Putamen (tissue), 1 donor: ENCODE measurements around the gene ADGRD2.

Source experiments
- DNase-seq: peaks from one replicate; pipeline ENCODE4 v3.0.0-alpha.2; 2016; ENCODE audit warnings: low spot score

Gene ADGRD2

DNA sequence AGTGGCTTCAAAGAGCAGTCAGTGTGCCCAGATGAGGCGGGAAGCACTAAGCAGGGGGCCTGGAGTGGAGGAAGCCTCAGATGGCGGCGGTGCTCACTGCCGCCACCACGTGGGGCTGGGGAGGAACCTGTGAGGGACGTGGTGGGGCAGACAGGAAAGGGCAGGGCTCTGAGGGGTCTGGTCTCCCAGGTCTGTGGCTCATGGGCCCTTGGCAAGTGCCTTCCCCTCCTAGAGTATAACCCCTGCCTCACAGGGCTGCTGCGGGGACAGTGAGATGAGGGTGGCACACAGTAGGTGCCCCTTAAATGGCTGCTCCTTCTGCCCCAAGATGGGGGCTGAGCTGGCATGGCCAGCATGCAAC is 30.4 kb downstream of the ADGRD2 start:
- no peak for DNase-seq

DNA sequence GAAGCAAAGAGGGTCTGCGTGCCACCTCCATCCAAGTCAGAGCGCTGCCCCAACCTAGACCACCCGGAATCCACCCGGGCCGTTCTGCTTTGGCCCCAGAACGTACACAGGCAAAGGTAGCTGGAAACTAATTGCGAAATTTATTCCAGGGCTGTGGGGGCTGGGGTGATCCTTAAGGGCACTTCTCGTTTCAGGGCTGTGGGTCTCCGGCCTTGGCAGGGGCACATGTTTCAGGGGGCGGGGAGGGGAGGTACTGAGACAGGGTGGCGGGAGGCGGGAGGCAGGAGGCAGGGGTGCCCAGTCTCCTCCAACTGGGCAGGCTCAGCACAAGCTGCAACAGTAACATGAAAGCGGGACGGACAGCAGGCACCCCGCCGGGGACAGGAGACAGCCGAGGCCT is 30.9 kb downstream of the ADGRD2 start:
- DNase-seq: no peak

DNA sequence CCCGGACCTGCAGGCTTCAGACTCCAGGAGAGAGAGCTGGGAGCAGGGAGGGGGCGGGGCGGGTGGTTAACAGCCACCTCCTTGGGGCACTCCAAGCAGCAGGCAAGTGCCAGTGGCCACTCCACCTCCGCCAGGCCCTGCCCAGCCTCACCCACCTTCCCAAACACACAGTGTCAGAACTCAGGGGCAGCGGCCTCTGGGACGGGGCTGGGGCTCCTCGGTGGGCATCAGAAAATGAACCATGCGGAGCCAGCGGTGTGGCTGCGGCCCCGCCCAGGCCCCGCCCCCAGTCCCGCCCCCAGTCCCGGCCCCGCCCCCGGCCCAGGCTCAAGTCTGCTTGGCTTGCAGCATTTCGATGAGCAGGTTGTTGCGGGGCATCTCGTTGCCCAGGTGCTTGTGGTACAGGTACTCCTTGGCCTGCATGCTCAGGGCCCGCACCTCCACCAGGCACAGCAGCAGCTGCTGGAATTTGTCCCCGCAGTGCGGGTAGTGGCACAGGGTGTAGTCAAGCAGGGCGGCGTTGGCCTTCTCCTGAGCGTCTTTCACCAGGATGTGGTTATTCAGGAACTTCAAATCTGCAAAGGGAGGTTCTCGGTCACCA is 32.3 kb downstream of the ADGRD2 start:
- DNase-seq: no peak

DNA sequence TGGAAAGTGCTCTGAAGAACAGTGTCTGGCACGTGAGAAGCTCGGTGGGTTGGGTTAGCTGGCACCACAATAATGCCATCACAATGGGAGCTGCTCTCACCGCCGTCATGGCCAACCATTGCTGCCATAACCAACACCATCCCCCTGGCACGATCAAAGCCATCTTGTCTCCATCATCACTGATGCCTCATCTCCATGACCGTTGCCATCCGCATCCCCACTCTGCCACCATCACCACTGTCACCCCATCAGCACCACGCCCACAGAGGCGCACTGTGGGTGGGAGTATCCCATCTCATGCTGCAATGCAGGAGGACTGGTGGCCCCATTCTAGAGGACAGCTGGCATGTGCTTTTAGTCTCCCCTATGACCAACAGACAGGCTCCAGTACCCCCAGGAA is 33.2 kb downstream of the ADGRD2 start:
- no peak for DNase-seq

DNA sequence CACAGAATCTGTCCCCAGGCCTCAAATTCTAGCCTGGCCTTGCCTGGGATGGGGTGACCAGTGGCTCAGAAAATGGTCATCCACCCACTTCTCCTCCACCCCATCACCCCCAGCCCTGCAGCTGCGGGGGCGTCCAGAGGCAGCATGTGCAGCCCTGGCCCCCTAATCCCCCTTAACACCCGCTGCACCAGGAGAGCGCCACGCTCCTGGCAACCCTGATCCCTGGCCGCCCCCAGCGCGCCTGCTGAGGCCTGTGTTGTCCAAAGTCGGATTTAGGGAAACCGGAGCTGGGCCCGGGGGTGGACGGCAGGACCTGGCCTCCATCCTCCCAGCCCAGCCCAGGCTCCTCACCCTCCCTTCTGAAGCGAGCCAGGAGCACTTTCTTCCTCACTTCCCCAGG is 35.0 kb downstream of the ADGRD2 start:
- DNase-seq: no peak

DNA sequence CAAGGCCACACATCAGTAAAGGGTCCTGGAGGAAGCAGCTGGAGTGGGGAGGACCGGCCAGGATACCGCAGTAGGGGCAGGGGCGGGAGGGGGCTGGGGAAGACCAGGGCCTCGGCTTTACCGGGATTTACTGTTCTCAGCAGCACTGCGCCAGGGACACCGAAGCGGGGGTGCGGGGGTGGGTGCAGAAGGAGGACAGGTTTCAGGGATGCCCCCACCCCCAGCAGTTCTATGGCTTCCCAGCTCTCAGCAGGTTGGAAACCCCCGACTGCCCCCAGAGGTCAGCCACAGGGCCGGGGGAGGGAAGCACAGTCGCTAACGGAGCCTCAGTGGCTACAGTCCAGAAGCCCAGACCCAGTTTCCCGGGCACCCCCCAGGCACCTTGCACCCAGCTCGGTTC is 35.7 kb downstream of the ADGRD2 start:
- DNase-seq: no peak

DNA sequence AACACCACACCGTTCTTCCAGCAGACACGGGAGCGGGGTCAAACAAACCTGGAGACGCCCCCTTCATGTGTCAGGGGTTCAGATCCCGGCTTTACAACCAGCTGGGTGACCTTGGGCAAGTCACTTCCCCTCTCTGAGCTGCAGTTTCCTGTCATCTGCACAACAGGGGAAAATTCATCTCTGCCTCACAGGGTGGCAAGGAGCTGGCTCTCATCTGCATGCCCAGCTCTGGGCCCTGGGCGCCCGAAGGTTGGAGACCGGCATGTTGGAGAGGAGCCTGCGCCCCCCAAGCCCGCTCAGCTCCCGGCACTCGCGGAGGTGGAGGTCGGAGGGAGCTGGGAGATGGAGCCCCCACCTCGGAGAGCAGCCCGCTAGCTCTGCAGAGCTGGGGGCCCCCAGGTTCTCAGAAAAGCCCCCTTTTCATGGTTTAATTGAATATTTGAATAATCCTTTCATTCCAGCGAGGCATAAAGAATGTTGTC is 36.6 kb downstream of the ADGRD2 start:
- no peak for DNase-seq

DNA sequence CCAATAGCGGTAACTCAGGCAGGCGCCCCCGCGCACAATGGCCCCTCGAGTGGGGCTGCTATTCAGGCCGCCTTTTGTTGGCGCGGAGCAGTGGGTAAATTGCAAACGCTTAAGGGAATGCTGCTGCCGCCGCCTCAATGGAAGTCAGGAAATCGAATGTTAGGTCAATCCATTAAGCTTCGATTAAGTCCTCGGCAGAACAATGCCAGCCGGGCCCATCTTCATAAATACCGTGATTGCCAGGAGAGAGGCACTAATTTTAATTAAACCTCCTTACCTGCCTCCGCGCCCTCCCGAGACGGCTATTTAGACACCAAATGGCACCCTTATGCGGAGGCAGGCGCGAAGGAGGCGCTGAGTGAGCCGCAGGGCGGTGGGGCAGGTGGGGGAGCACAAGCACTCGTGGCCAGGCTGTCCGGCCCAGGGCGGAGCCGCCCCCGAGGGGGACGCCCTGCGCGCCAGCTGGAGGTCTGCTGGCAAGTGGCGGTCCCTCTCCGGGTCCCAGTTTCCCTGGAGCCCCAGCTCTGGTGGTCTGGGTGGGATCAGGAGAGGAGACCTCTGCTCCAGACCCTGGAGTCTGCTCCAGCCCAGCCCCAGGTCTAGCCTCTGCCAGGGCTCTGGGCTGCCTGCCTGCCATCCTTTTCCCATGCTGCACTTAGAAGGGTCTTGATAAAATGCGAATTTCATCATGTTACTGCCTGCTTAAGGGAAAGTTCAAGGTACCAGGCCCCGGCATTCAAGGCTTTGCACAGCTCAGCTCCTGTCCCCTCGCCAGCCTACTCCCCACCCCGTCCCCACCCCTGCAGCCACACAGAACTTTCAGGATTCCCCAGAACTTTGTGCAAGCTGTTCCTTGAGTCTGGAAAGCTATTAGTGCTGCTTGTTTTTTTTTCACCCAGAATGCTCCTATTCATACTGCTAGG is 37.3 kb downstream of the ADGRD2 start:
- DNase-seq: no peak

DNA sequence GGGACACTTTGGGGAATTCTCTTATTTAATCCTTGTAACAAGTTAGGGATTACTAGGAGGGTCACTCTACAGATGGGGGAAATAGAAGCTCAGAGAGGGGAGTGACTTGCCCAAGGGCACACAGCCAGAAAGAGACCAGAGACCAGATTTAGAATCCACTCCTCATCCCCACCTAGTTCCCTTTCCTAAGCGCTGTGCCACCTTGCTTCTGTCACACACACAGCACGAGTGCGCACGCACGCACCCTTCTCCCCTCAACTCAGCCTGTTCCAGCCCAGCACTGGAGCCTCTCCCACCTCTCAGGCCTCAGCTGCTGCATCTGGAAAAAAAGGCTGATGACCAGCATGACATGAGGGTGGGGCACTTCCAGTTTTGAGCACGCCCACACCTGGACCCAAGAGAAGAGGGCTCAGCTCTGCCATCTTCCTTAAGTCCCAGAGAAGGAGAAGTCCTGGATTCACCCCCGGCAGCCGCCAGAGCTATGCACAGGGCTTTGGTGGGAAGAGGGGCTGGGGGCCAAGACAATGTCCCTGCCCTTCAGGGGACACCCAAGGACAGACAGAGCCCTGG is 38.5 kb downstream of the ADGRD2 start:
- DNase-seq: no peak

DNA sequence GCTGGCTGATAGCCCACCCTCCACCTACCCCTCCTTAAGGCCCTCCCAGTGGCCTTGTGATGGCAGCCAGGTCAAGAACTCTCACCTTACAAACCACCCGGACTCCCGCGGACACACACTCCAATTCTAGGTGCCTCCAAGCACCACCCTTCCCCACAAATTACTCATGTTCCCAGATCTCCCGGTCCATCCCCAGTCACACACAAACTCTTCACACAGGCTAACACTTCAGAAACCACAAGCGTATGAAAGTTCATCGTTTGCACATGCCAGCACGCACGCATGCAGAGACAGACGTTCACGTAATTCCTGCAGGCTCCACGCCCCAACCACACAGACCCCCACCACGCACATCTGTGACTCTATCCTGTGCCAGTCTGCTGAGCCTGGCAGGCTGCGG is 39.0 kb downstream of the ADGRD2 start:
- no peak for DNase-seq

DNA sequence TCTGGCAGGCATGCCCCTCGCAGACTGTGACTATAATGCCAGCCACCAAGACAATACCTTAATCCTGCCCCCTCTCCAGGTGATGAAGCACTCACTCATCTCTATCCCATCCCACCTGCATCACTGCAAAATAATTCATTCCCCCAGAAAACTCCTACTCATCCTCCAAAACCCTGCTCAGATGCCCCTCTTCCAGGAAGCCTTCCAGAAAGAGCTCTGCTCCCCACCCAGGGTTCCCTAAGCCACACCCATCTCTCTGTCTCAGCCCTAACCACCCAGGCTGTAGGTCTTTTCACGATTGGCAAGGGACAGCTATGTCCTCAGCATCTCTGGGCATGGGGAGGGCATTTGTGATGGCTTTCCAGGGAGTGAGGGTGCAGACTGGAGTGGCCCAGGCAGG is 39.8 kb downstream of the ADGRD2 start:
- DNase-seq: no peak

DNA sequence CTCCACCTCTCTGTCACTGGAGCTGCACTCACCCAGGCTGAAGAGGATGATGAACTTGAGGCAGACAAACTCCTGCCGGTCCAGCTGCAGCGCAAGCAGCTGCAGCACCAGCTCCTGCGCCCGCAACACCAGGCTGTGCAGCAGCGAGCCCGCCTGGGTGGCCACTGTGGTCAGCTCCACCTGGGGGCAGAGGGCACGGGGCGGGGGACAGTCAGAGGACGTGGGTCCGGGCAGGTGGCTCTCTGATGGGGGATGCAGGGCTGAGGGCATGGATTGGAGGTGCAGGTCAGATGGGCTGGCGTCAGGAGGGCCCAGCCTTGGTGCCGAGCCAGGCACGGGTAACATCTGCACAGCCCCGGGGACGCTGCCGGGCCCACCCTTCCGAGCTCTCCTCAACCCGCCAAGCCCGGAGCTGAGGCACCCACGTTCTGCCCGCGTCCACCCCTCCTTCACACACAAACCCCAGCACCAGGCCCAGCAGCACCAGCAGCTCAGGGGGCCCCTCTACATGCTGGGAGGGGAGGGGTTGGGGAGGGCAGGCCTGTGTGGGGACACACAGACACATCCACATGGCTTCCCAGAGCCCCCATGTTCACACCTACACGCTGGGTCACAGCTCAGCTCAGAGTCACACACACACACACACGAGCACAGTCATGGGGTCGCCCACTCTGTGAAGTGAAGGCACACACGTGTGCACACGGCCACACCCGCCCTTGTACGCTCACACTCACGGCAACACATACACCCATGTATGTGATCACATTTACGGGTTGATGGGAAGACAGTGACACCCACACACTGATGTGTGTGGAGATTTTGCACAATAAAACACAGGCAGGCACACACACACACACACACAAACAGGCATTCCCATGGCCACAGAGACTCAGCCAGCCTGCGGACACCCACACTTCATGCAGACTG is 41.1 kb downstream of the ADGRD2 start:
- no peak for DNase-seq

DNA sequence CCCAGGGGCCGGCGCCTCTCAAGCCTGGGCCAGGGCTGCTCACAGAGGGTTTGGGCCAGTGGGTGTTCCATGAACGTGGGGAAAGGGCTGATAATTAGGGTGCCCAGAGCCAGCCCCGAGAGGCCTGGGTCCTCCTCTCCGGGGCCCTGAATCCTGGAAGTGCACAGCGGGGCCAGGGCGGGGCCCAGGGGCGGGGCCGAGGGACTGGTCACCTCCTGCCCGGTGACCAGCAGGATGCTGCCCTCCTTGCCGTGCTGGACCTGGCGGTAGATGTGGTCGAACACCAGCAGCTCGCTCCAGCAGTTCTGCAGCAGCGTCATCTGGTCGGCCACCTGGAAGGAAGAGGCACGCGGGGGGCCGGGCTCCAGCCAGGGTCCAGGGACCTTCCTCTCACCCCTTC is 42.6 kb downstream of the ADGRD2 start:
- DNase-seq: no peak

DNA sequence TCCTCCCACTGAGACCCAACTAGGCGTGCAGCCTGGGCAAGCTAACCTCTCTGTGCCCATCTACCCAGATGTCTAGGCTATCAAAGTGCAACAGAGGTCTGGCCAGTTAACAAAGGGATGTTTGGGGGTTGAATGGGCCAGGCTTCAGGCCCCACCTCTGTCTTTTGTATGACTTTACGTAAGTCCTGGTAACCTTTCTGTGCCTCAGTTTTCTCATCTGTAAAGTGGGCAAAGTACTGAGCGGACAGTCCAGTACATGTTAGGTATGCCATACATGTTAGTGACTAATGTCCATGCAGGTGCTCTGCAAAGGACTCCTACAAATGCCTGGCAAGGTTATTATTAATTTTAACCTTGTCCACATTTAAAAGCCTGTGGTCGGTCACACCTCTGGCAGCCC is 43.0 kb downstream of the ADGRD2 start:
- no peak for DNase-seq

DNA sequence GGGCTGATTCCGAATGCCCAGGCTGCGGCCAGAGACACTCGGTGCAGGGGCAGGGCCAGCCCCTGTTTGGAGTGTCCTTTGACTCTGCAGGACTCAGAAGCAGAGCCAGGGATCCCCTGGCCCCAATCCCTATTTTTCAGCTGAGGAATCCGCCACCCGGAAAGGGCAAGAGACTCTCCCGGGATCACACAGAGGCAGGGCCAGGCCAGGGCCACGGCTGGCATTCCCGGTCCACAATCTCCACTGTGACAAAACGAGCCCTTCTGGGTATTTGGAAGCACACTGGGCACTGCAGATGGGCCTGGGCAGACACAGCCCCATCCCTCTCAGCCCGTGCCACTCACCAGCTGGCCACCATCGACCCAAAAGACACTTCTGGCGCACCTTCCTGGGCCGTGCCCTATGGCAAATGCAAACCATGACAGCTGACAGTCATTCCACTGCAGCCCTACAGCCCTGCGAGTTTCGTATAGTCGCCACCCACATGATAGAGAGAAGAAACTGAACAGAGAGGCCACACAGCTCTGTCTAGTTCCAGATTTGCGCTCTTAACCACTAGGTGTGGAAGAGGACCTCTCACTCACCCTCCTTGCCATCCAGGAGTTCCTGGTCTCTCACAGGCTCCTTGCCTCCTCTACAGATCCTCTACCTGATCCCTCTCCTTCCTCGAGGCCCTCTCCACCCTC is 43.7 kb downstream of the ADGRD2 start:
- no peak for DNase-seq

DNA sequence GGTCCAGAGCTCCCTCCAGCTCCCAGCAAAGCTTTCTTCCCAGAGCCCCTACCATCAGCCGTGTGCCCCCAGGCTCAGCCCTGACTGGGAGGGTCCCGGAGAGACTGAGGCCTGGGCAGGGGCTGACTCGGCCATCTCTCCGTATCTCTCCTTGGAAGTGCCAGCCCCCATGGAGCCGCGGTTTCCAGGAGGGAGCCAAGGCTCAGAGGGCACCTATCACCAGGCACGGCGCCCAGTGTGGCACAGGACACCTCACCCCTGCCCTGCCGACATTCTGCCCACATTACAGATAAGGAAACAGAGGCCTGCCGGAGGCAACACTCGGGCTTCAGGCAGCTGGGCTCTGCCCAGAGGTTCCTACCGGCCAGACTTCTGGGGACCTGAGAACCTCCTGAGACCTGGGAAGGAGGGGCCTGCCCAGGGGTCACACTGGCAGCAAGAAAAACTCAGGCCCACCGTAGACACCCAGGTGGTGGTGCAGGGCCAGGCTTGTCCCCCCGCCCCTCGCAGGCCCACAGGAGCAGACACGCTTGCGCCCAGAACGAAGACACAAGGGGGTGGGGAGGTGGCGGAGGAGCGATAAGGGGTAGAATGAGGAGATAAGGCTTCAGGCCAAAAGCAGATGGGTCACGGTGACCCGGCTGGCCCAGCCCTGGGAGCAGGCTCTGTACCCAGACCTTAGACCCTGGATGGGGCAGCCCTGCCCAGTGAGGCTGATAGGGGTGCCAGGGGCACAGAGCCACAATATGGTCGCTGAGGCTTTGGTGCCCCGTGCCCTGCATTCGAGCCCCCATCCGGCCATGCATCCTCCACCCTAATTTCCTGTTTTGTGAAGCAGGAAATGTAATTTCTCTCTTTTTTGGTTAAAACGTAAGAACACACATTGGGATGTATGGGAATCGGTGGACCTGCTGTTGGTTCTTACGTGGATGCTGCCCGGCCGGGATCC is 45.1 kb downstream of the ADGRD2 start:
- DNase-seq: no peak

DNA sequence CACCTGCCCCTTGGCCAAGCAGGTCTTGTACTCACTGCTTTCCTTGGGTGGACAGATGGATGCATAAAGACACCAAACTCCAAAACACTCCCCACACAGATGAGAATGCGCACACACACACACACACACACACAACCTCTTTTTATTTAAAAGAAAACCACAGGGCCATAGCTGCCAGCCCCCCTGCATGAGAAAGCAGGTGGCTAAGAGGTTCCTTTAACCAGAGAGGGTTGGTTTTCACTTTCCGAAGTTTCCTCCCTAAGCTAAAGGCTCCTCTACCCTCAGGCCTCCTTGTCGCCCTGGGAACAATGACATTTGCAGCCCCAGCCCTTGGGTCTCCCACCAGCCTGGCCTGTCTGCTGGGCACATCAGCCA is 45.8 kb downstream of the ADGRD2 start:
- no peak for DNase-seq

DNA sequence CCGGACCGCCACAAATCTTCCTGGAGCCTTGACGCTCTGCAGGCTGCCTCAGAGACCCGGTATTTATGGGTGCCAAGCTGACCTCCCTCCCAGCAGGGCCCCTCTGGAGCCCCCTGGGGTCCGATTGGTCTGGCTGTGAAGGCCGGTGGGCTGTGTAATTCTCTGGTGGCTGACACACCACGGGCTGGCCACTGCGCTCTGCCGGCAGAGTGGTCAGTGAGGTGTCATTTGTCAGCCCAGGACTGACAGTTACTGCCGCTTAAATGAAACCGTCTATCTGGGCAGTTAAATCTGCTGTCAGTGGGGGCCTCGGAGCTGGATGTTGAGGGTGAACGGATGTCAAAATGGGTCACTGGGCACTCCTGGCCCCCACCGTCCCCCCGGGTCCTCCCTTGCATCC is 46.2 kb downstream of the ADGRD2 start:
- DNase-seq: no peak

DNA sequence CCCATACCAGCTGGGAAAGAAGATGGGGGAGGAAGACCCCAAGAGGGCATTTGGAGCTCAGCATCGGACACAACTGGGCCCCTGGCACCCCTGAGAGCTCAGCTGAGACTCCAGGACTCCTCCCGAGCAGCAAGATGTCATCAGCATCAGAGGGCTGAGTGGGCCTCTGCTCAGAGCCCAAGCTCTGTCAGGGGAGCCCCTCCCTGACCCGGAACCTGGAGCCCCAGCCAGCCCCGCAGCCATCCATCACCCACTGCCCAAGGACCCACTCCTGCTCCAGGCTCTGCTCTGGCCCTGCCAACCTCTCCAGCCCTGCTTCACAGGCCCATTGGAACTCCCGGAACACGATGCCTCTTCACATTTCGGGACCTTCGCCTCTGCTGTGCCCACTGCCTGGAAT is 47.2 kb downstream of the ADGRD2 start:
- DNase-seq: no peak

DNA sequence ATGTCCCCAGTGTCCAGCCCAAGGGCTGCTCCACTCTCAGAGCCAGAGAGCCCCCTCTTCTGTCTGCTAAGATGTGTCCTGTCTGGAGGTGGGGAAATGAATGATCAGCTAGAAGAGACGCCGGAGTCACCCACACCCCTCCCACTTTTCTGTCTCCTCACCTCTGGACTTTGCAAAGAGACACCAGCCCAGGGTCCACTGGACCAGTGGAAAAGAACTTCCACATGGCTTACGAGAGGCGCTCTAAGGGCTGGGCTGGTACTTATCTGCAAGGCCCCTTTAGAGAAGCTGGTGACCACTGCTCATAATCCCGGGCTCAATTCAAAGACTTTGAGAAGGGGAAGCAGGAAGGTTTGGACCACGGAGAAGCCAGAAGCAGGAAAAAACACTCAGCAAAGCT is 47.8 kb downstream of the ADGRD2 start:
- DNase-seq: no peak
